GM21381 (cell line): ENCODE data around the gene RFTN1.
A peak's percentile ranks its signal among the peaks of the same experiment; 100 is the strongest.
"Not testable (repeated sequence)": the region's sequence is repeated elsewhere in the genome, so short reads cannot be mapped to it uniquely, and the experiment has no call there.

Source experiments
- ATAC-seq: cut with Tn5 transposase; IDR thresholded peaks from one replicate; pipeline ENCODE4 v1.9.1; 2021; ENCODE audit warnings: mild to moderate bottlenecking, moderate library complexity; ENCODE audit not compliant: unreplicated experiment

The RFTN1 gene

DNA sequence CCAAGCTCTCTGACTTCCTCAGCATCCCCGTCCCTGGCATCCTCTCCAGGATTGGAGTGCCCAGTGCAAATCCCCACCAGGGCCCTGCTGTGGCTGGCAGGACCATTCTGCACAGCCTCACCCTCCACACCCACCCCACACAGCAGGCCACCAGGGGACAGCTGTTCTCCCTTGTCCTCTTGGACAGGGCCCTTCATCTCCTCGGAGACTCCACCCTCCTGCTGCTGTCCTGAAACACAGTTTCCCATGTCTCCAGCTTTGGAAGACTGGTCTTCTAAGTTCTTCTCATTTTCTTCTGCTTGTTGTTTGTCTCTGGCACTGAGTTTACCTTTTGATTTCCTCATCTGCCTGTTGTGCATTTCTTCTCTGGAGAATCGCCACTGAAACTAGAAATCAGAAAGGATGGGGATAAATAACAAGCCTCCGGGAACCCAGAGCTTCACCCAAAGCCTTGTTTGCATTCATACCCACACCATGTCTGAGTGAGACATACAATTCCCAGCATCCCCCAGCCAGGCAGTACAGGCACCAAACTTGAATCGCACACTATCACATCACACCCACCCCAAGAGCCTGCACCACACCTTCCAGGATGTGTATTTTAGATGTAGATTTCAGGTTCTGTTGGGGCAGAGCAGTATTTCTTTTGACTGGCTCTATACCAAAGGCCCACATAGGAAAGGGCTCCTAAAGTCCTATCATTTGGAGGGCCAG is 196.5 kb downstream of the RFTN1 start:
- no peak for ATAC-seq

DNA sequence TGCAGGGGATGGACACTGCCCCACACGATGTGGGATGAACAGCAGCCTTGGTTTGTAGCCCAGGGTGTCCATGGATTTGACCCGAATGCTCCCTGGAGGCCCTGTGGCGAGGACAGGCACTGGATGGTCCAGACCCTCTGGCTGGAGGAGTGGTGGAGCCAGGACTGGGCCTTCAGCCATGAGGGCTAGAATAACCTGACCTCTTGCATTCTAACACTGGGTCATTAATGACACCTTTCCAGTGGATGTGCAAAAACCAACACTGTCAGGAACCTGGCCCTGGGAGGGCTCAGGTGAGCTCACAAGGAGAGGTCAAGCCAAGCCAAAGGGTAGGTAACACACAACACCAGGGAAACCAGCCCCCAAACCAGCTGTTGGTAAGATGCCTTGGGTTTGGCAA is 197.1 kb downstream of the RFTN1 start:
- ATAC-seq, result no peak

DNA sequence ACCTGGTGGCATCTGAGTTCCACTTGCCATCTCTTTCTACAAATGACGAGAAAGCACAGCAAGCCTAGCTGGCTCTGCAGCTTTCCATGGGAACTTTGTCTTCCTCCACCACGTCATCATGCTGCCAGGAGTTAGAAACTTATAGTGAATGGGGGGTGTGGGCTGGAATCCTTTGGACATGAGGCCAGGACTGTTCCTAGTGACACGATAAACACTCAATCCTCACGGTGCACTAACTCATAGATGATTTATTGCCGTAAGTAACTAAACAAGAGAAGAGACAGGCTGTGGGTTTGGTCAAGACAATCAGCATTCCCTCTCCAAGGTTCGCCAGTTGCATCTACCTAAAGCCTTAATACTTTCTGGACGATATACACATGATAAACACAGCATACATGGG is 197.9 kb downstream of the RFTN1 start:
- no peak for ATAC-seq

DNA sequence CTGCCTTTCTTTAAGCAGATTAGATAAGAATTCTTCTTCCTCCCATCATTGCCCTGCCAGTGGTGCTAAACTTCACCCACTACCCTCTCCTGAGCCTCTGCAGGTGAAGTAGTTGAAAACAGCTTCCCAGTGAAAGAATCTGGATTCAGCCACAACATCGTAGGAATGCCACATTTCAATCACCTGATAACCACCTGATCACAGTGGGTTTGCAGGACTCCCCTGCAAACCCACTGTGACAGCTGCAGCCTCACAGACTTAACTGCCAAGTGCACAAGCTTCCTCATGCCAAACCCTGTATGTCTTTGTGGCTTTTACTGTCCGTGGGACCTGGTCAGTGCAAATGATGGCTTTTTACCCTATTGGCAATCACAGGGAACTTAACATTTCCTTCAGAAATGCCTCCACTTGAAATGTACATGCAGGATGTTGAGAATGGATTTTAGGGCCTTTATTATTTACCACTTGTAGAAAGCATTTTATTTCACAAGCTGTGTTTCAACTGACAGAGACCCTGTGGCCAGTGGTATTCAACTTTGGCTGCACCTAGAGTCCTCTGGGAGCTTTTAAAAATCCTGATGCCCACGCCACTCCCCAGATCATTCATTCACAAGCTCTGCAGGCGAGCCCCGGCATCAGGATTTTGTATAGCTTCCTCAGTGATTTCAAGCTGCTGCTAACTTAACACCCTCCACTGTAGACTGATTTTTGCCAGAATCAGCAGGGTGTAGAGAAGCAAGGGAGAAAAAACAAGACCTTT is 199.4 kb downstream of the RFTN1 start:
- no peak for ATAC-seq

DNA sequence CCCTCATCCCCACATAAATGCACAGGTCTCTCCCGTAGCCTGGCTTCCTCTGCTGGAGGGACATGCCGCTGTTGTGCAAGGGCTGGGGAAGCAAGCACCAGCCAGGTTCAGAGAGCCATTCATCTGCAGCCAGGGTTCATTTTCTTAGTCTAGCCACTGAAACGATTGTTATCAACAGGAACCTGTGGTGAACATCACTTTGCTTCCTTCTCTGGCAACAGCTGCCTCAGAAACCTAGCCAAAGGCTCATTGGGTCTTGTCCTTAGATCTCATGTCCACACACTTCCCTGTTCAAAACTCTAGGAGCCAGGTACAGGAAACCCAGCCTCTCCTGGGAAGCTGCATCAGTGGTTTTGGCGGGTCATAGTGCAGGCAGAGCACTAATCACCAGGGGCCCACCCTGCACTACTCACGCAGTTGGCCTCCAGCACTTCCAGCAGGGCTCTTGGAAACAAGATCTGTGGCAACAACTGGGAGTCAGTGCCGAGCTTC is 201.5 kb downstream of the RFTN1 start:
- ATAC-seq, result peak; percentile 61

DNA sequence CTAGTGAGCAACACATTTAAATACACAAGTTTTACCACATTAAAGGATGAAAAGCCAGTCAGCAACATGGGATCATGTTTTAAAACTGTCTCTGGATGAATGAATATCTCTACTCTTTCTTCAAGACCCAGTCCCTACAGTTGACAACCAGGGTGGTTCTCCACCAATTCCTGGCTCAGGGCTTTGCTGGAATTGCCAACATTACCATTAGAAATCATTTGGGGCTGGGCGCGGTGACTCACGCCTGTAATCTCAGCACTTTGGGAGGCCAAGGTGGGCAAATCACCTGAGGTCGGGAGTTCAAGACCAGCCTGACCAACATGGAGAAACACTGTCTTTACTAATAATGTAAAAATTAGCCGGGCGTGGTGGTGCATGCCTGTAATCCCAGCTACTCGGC is 203.0 kb downstream of the RFTN1 start:
- not testable (repeated sequence) for ATAC-seq

DNA sequence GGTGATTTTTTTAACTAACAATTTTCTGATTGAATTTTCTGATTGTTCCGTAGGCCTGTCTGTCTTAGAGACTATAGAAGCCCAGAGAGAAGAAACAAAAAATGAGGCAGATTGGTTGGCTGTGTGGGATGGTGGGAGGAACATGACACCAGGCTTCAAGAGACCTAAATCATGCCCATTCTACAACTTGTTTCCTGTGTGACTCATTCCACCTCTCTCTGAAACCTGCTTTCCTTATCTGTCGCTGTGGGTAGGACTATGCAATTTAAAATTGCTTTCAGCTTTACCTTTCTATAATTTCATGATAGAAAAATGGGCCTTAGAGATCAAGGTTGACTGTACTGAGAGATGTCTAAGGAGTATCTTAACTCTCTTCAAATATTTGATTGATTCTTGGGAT is 203.9 kb downstream of the RFTN1 start:
- peak; percentile 91 for ATAC-seq

DNA sequence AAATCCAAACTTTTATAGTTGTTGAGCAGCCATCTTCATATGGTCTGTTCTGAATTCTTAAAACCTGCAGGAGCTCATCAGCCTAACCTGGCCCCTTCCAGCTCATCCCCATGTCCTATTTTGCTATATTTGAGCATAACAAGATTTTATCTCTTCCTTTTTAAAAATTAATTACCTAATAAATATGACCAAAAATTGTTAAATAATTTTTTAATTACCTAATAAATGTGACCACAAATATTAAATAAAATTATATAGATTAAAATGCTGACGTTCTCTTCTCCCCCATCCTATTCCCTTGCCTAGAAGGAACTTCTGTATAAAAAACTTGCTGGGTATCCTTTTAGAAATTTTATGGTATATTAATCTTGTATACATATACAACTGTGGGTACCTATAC is 204.8 kb downstream of the RFTN1 start:
- no peak for ATAC-seq

DNA sequence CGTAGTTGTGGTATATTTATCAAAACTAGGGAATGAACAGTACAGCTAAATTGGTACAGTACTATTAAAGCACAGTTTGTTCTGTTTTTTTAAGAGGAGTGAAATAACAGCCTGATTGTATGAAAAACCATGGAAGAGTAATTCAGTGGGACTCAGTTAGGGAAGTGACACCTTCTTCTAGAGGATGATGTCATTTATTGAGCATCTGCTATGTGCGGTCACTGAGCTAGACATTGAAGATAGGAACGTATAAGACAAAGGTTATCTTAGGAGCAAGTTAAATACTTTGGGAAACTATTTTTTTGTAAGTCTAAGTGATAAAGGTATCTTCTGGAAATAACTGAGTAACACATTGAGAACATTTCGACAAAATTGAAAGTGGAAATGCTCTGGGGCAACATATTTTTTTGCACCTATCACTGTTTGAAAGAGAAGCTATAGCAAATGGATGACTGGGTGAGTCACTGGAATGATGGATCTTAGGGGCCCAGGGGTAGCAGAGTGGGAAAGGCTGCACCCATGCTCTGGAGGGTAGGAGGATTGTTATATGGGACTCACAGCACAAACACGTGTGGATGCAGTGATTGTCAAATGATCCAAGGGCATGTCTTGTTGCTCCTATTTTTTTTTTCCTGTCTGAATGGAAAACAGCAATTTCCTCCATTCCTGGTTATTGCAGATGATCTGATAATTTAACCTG is 205.5 kb downstream of the RFTN1 start:
- no peak for ATAC-seq

DNA sequence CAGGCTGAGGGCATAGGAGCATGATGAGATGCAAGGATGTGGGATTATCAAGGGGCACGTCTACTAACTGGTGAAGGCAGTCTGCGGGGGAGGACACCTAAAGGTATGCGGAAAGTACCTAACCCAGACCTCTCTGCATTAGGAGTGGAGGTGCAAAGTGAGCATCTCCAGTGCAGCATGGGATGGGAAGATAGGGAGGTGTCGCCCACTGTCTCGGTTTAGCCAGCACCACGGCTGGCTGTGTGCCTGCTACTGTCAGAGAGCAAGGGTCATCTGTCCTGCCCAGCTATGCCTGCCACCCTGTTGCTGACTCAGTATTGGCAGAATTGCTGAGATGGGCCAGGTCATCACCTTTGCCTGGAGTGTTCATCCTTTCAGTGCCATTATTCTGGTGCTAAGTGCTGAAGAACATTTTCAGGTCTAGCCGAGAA is 208.4 kb downstream of the RFTN1 start:
- ATAC-seq, result no peak

DNA sequence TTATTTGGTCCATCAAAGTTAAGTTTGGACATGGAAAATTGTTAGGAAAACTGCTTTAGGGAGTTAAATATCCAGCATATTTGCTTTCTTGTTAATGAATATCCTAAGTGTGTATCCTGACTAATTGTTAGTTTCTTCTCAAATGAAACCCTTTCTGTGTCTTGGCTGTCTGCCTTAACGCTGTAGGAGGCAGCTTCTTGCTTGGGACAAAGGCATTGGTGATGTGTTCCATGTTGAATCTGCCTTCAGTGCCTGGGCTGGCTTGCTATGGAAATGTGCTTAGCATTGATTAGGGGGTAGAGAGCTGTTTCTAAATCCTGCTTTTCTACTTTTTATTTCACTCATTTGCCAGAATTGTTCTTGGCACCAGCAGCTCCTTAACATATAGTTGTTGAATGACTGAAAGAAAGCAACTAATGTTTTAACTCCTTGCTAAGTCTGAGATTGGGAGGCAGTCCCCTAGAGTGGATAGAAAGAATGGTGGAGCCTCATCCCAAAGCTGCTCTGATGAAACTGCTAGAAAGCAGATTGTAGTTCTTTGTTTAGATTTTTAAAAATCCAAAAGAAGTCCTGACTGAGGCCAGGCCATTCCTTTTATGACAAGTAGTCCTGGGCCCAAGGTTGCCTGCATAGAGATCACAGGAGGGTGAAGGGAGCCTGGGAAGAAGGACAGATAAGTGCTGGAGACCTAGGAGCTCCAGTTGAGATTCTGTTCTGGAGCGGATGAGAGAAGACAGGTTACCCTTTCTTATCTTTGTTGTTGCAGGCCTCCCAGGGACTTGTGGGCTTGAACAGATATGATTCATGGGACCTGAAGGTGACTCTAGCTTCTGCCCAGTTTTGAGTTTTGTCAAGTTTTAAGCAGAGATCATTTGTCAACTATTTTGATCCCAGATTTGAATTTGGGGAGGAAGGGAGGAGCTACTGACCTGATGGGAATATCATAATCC is 209.2 kb downstream of the RFTN1 start:
- ATAC-seq, result no peak

DNA sequence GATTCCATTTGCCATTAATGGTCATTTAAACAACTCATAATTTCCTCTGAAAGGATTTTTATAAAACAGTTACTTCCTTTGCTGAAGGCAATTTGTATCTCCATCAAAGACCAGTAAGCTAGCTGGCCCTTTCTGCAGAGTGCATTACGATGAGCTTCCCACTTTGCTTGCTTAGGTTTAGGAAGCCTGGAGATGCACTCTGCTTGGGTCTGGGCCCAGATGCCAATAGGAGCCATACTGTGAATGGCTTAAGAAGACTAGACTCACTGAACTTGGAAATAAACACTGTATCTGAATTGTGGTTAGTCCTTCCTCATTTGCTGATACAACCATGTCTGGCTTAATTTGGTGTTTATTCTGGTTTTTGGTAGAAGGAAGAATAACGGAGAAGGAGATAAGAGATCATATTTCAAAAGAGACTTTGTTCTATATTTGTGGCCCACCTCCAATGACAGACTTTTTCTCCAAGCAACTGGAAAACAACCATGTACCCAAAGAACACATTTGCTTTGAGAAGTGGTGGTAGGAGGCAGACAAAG is 210.4 kb downstream of the RFTN1 start:
- ATAC-seq, result no peak

DNA sequence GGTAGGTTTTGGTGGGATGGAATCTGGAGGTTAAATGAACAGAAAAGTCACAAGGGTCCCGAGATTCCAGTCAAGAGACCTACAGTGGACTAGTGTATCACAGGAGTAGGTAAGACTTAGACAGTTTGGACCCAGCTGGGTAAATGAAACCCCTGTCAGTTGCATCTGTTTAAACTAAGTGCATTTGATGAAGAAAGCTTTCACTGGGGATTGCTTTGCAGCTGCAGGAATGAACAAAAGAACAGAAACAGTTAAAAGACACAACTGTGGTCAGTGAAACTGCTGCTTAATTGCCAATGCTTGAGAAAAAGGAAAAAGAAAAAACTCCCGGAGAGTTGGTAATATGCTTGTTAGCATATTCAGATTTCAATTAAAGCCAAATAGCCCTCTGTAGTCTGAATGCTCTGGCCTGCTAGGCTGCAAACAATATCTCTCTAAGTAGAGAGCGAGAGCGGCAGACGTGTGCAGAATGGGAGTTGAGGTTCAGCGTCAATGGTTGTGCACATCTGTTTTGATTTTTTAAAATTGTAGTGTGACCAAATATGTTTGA is 211.3 kb downstream of the RFTN1 start:
- no peak for ATAC-seq

DNA sequence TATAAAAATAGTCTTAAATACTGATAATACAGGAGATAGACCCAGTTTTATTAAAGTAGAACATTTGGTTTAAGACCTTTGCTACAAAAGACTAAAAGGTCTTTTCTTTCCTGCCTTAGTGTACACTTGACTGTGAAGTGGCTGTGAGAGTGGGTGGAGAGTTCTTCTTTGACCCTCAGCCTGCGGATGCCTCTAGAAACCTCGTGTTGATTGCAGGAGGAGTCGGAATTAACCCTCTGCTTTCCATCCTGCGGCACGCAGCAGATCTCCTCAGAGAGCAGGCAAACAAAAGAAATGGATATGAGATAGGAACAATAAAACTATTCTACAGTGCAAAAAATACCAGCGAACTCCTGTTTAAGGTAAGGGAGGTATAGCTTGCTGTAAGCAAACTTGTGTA is 212.0 kb downstream of the RFTN1 start:
- ATAC-seq, result no peak

DNA sequence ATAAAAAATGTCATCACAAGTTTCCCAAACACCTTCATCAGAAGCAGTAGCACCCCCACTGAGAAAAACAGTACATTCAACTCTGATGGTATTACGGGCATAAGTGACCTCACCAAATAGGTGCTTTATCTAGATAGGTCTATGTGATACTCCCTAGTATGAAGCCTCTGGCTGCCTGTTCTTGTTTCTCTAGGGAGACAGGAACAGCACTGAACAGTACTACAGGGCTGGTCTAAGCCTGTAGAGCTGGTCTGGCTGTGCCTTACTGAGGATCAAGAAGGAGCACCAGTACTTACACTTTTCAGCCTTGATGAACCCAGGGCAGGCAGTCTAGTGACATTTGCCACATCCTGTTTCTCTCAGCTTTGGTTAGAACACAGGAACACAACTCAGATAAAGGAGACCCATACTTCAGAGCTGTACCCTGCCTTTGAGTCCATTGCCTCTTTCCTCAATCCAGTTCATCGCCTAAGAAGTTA is 212.6 kb downstream of the RFTN1 start:
- peak; percentile 73 for ATAC-seq

DNA sequence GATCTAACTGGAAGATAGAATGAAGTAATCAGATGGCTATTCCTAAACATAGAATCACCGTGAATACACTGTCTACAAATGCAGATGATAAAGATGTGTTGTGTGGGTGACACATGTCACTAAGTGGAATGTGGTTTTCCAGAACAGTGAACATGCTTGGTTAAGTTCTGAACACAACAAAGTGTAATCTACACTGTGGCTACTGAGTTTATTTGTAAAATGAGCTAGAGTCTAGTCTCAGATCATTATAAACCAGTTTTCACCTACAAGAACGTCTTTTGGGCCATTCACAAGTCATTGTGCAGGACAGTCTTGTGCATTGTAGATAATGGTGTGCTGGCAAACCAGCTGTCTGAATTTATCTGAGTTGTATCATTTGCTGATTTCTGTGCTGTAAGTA is 213.2 kb downstream of the RFTN1 start:
- ATAC-seq, result no peak

DNA sequence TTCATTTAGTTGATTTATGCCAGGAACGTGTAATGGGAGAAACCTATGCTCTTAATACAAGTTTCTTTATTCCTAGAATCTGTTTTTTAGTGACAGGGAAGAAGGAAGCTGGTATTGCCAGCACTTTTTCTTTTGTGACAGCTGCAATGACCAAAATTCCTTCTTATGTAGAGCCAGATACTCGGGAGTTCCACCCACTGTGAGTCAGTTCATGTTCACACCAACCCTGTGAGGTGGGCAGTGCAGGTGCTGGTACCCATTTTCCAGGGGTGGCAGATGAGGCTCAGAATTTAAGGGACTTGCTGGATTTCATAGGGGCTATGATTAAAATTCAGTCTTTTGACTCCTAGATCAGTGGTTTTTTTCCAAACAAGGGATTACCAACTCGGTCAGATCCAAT is 213.8 kb downstream of the RFTN1 start:
- no peak for ATAC-seq

DNA sequence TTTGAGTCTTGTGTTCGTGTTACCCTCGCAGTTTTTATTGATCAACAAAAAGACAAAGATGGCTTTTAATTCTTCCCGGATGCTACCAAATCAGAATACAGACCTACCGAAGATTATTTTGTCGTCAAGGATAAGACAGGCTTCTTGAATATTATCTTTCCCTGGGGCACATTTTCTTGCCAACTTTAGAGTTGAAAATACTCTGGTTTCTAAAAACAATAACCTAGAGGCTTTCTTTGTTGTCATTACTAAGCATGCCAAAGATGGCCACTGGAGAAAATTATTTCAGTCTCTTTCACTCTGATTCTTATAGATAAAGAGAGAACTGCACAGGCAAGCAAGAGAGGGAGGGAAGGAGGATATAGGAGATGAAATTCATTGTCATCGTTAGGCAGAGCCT is 214.6 kb downstream of the RFTN1 start:
- ATAC-seq, result no peak

DNA sequence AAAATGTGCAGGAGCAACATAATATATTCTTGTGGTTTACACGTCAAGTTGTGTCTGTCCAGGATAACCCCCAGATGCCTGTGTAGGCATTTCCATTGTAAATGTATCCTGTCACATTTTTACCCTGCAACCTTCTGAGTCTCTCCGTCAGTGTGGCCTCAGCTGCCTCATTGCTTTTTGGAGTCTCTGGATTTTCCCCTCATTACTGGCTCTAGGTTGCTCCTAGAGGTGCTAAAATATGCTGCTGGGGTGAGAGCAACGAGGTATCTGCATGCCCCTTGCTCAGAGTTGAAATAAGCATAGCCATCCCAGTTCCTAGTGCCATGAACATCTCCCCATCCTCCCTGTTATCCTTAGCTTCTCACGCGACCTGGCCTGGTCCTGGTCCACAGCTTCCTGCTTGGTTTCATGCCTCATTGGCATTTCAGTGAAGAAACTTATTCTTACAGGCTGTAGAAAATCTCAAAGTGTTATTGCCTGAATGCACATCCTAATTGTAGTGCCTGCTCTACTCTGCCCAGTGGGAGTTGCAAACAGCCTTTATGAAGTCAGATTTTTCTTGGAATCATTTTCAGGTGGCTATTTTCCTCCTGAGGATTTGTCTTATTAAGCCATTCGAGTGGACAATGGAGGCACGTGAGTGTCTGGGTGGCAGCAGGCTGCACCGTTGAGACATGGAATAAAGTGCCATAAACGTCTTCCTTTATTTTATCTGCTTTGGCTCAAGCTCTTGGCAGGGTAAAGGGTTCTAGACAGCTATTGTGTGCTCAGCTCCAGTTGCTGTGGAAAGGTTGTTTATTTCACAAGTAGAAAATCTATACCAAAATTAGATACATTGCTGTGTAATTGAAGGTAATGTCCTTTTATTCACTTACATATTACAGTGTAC is 215.3 kb downstream of the RFTN1 start:
- no peak for ATAC-seq
